ENCODE data around the gene SYTL5. TPM values are rescaled to one million over a fixed set of nuclear protein-coding genes. Genes with fewer than 3 reads are reported as not detected.
"Not testable (repeated sequence)": the region's sequence is repeated elsewhere in the genome, so short reads cannot be mapped to it uniquely, and the experiment has no call there.

Gene SYTL5
- polyA plus RNA-seq, 2 of the 4 experiments (the other 2 are of a cell fraction), result 0.79 to 1.1 TPM

DNA sequence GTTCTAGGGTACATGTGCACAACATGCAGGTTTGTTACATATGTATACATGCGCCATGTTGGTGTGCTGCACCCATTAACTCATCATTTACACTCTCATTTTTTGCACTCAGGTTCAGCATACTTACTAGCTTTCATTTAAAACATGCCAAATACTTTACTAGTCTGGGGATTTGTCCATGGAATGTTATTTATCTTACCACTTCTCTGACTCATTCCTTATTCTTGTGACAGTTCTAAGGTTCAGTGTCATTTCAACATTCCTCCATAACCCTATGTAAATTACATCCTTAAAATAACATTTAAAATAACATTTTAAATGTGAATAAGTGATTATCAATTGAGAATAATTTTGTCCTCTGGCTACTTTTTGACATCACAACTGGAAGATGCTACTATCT lies 19.5 kb upstream of the SYTL5 start (continued):
- TF ChIP-seq, protein P1, sequence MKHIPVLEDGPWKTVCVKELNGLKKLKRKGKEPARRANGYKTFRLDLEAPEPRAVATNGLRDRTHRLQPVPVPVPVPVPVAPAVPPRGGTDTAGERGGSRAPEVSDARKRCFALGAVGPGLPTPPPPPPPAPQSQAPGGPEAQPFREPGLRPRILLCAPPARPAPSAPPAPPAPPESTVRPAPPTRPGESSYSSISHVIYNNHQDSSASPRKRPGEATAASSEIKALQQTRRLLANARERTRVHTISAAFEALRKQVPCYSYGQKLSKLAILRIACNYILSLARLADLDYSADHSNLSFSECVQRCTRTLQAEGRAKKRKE (CRISPR knock-in tag; IDR thresholded peaks at IDR 0.05; ENCODE audit: low read depth), result no peak
- TF ChIP-seq, protein P2, sequence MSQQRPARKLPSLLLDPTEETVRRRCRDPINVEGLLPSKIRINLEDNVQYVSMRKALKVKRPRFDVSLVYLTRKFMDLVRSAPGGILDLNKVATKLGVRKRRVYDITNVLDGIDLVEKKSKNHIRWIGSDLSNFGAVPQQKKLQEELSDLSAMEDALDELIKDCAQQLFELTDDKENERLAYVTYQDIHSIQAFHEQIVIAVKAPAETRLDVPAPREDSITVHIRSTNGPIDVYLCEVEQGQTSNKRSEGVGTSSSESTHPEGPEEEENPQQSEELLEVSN (IDR thresholded peaks at IDR 0.05; ENCODE audit: borderline replicate concordance, low read depth), result no peak
- TF ChIP-seq EHMT2 (IDR thresholded peaks at IDR 0.05; ENCODE audit: low read depth), result no peak
- TF ChIP-seq GATA3 (IDR thresholded peaks at IDR 0.05; ENCODE audit: borderline replicate concordance), result no peak
- no peak for TF ChIP-seq PBX3 (IDR thresholded peaks at IDR 0.05)
- TF ChIP-seq JUNB (IDR thresholded peaks at IDR 0.05), result no peak
- no peak for TF ChIP-seq ZSCAN20 (CRISPR knock-in tag; IDR thresholded peaks at IDR 0.05)
- TF ChIP-seq NFE2L2 (conservative IDR thresholded peaks at IDR 0.05; ENCODE audit: low read length), result no peak

GRCh38 chrX:37989304-37989703 lies 17.0 kb upstream of the SYTL5 start:
- no peaks in the 10 kb centered on the region for H3K9me3 ChIP-seq
- no peaks in the 10 kb centered on the region for H3K4me1 ChIP-seq
- ChIA-PET CTCF (no interaction called here), POLR2A (no interaction called here)
- TF ChIP-seq, protein P3, sequence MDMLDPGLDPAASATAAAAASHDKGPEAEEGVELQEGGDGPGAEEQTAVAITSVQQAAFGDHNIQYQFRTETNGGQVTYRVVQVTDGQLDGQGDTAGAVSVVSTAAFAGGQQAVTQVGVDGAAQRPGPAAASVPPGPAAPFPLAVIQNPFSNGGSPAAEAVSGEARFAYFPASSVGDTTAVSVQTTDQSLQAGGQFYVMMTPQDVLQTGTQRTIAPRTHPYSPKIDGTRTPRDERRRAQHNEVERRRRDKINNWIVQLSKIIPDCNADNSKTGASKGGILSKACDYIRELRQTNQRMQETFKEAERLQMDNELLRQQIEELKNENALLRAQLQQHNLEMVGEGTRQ (IDR thresholded peaks at IDR 0.05), result no peak
- TF ChIP-seq PBX3 (IDR thresholded peaks at IDR 0.05) (no peak), REST (IDR thresholded peaks at IDR 0.05) (no peak), RARB (CRISPR knock-in tag; IDR thresholded peaks at IDR 0.05) (no peak), FOXS1 (CRISPR knock-in tag; IDR thresholded peaks at IDR 0.05) (no peak), HOXA7 (CRISPR knock-in tag; IDR thresholded peaks at IDR 0.05) (no peak), CBX8 (IDR thresholded peaks at IDR 0.05) (no peak), EP300 (IDR thresholded peaks at IDR 0.05) (no peak), MAFK (IDR thresholded peaks at IDR 0.05; ENCODE audit: partially characterized antibody) (no peak), RCOR1 (IDR thresholded peaks at IDR 0.05; ENCODE audit: low read depth, low read length) (no peak), SREBF2 (IDR thresholded peaks at IDR 0.05) (no peak), ESRRA (IDR thresholded peaks at IDR 0.05; ENCODE audit: borderline replicate concordance, low read length) (no peak), RAD21 (conservative IDR thresholded peaks at IDR 0.05 in 1 of 2, IDR thresholded peaks at IDR 0.05 in 1 of 2) (no peak), CHD2 (IDR thresholded peaks at IDR 0.05; ENCODE audit: low read length, partially characterized antibody) (no peak), EHF (CRISPR knock-in tag; IDR thresholded peaks at IDR 0.05) (no peak), ZC3H11A (IDR thresholded peaks at IDR 0.05) (no peak), ELK1 (IDR thresholded peaks at IDR 0.05; ENCODE audit: low read depth, low read length) (no peak)
- FAIRE-seq (no peak), DNase-seq (ENCODE audit: low read depth in 1 of 2, low spot score in 1 of 2) (no peak), ATAC-seq (no peak)
- H3K4me3 ChIP-seq, result no peak overlapping the region
- H3K4me2 ChIP-seq, result no peak overlapping the region
- no peak overlapping the region for H3K27ac ChIP-seq

DNA sequence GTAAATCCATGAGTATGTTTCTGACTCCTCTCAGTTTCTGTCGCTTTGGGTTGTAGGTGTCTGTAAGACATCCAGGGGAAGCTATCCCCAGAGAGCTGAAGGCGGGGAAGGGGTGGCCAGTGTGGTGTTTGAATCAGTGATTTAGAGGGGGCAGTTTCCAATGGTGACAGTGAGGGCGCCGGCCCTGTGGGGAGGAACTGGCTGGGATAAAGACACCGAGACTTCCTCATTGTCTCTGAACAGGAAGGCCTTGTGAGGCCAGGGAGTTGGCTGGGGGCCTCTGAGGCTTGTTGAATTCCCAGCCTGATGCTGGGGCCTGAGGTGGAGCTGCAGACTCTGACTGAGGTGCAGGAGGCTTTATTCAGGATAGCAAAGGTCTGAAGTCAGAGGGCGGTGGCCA lies 15.1 kb upstream of the SYTL5 start:
- DNase-seq (ENCODE audit: low read depth in 1 of 2, low spot score in 1 of 2); POLR2A ChIA-PET; H3K4me3 ChIP-seq; H3K4me1 ChIP-seq; H3K4me2 ChIP-seq; FAIRE-seq; H3K27ac ChIP-seq; ATAC-seq; H3K9me3 ChIP-seq: not testable (repeated sequence)
- 70% methylated on average over 6 of the region's 6 CpGs for WGBS (ENCODE audit: missing lambda C conversion rate)
- CTCF ChIA-PET, result interaction anchor here (0.6 kb wide), 1 partner anchor 571 kb away, joined by 3 read pairs; no protein-coding TSS in a partner anchor

Measured in A549 (cell line).